Measurements from ENCODE around the gene CAPRIN1. TPM values are rescaled to one million over a fixed set of nuclear protein-coding genes. Genes with fewer than 3 reads are reported as not detected.

The CAPRIN1 gene
- total and polyA plus RNA-seq, 2 donors (not counting 3 experiments of a cell fraction or from before 2014, with no cell fraction given) = 138 to 279 TPM

DNA sequence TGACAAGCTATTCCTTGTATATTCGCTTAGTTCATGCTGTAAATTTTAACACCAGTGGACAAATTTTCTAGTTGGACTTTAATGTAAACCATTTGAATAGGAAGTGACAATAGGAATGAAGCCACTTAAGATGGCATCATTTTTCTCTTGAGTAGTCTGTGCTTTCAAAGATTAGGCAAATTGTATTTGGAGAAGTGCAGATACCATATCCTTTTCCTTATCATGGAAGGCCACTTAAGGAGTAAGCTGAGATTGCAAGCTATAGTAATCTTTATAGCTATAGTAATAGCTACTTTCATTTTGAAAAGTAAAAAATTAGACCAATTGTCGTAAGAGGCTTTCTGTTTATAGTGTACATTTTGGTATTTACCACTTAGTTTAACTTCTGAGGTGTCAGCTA, 12.8 kb downstream of the CAPRIN1 start:
- H3K9me3 ChIP-seq (replicated peaks; ENCODE audit: control insufficient read depth, insufficient read depth, low read length) = no peaks in the 10 kb centered on the region
- no peak overlapping the region for H2AFZ ChIP-seq (ENCODE audit: low read depth, low read length)
- peaks cover 3 to 6% of the 10 kb centered on the region in 2 experiments for H3K36me3 ChIP-seq (ENCODE audit: control insufficient read depth in 2 of 2, extremely low read depth in 1 of 2, insufficient read depth in 2 of 2, low read length in 2 of 2)
- no peak overlapping the region for H3K4me2 ChIP-seq (ENCODE audit: insufficient read depth, low read length)
- H3K9me1 ChIP-seq (replicated peaks; ENCODE audit: control insufficient read depth, extremely low read depth, insufficient read depth, low read length) = peaks cover 3% of the 10 kb centered on the region
- H3K4me1 ChIP-seq (ENCODE audit: control insufficient read depth, extremely low read depth, insufficient read depth, low read length) = peaks cover 36% of the 10 kb centered on the region
- H3K9ac ChIP-seq (replicated peaks; ENCODE audit: extremely low read depth, insufficient read depth, low read length) = no peak overlapping the region
- dilution Hi-C loops (cut with MboI; ENCODE audit: extremely low pct_ligation_motif_present, low sequenced_read_pairs) (no loop called here), intact Hi-C loops (cut with micrococcal nuclease) (no loop called here)
- ChIA-PET CTCF (interaction anchor here (1.1 to 2.9 kb wide), 4 partner anchors 11 to 76 kb away, joined by 3 to 15 read pairs (median 4); no protein-coding TSS in a partner anchor), POLR2A (interaction anchor here (1.0 to 1.2 kb wide), 2 partner anchors 10 to 13 kb away, joined by 3 read pairs; partner anchors contain the start of gene CAPRIN1)
- FAIRE-seq (no peak), DNase-seq (ENCODE audit: low read depth, low spot score) (no peak)
- H3K4me3 ChIP-seq (replicated peaks in 1 of 3; ENCODE audit: insufficient read depth in 1 of 3, low read depth in 1 of 3, low read length in 3 of 3) = no peak overlapping the region
- TF ChIP-seq MYC (IDR thresholded peaks at IDR 0.05; ENCODE audit: low read depth, low read length) (no peak), EZH2 (IDR thresholded peaks at IDR 0.05; ENCODE audit: borderline replicate concordance, low read depth, low read length, severe bottlenecking) (no peak), POLR2A (IDR thresholded peaks at IDR 0.05; ENCODE audit: low read depth, low read length) (no peak), FOS (IDR thresholded peaks at IDR 0.05; ENCODE audit: borderline replicate concordance, insufficient read depth, low read length) (no peak), POLR2AphosphoS5 (IDR thresholded peaks at IDR 0.05; ENCODE audit: insufficient read depth, low read depth, low read length) (no peak), GATA2 (IDR thresholded peaks at IDR 0.05; ENCODE audit: insufficient read depth, insufficient read length, low read depth, low read length) (no peak), MAX (IDR thresholded peaks at IDR 0.05; ENCODE audit: insufficient read depth, insufficient read length) (no peak), JUN (IDR thresholded peaks at IDR 0.05; ENCODE audit: borderline replicate concordance, insufficient read depth, insufficient read length, low read depth) (no peak)
- TF ChIP-seq, protein P1, sequence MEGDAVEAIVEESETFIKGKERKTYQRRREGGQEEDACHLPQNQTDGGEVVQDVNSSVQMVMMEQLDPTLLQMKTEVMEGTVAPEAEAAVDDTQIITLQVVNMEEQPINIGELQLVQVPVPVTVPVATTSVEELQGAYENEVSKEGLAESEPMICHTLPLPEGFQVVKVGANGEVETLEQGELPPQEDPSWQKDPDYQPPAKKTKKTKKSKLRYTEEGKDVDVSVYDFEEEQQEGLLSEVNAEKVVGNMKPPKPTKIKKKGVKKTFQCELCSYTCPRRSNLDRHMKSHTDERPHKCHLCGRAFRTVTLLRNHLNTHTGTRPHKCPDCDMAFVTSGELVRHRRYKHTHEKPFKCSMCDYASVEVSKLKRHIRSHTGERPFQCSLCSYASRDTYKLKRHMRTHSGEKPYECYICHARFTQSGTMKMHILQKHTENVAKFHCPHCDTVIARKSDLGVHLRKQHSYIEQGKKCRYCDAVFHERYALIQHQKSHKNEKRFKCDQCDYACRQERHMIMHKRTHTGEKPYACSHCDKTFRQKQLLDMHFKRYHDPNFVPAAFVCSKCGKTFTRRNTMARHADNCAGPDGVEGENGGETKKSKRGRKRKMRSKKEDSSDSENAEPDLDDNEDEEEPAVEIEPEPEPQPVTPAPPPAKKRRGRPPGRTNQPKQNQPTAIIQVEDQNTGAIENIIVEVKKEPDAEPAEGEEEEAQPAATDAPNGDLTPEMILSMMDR (IDR thresholded peaks at IDR 0.05; ENCODE audit: extremely low read depth in 1 of 2, insufficient read depth in 1 of 2, low read depth in 1 of 2, low read length in 2 of 2) = no peak
- no peaks in the 10 kb centered on the region for H3K27me3 ChIP-seq (ENCODE audit: control insufficient read depth in 2 of 2, insufficient read depth in 2 of 2, low read length in 2 of 2)
- H3K79me2 ChIP-seq (ENCODE audit: control insufficient read depth, insufficient read depth, low read length) = peaks cover 98% of the 10 kb centered on the region
- peaks cover 26% of the 10 kb centered on the region for H4K20me1 ChIP-seq (replicated peaks; ENCODE audit: control insufficient read depth, extremely low read depth, insufficient read depth, low read length)
- BruUV-seq (replicated peaks) = no TSS peak
- H3K27ac ChIP-seq (ENCODE audit: insufficient read depth, low read depth, low read length) = no peak overlapping the region
